ENCODE data around the gene SFRP5.

Gene SFRP5
- long read RNA-seq = 0 reads

DNA sequence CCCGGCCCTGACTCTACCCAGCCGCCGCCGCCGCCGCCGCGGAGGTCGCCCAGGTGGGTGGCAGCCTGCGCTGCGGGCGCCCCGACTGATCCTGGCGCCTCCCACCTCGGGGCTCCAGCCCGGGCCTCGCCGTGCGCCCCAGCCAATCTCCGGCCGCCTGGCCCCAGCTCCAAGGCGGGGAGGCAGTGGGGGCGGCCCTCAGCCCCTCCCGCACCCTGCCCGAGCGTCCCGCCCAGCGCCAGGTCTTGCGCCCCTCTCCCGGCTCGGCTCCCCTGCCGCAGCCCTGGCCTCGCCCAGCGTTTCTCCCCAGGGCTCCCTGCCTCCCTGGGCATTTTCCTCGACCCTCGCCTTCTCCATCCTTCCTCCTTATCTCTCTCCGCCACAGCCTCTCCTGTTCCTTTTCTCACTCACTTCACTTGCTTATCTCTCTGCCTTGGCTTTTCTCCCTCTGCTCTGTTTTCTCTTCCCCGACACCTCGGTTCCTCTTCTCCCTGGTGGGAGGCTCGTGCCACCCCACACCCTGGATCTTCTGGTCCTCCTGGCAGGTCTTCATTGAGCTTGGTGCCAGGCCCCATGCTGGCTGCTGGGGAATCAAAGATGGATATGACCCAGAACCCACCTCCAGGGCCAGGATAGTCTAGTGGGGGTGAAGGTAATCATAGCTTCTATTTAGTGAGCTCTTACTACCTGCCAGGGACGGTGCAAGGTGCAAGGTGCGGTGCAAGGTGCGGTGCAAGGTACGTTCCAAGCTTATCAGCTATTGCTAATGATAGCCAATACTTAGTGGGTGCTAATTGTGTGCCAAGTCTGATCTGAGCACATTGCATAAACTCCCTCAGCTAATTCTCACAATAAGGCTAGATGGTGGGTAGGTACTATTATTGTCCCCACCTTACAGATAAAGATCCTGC lies at the start of gene SFRP5:
SFRP5 (minus strand) TSS at position 87 of the 911 bp plus-strand sequence. CDS start 166 bp downstream, outside the sequence.
- Histone ChIP-seq H3K27ac (replicated peaks) (no peak within 1 kb of the TSS), H3K27me3 (ENCODE audit: insufficient read depth, poor library complexity, severe bottlenecking) (peaks cover 33% of the 10 kb centered on the region), H3K4me3 (replicated peaks; ENCODE audit: insufficient read depth, low read length) (no peak within 1 kb of the TSS)
- DNase-seq (ENCODE audit: low read depth in 1 of 2, low spot score in 1 of 2) = no peak
- TF ChIP-seq POLR2AphosphoS5 (IDR thresholded peaks at IDR 0.05; ENCODE audit: low read depth) = no peak
- no peak for TF ChIP-seq SPI1 (IDR thresholded peaks at IDR 0.05; ENCODE audit: borderline replicate concordance, low read depth)
- TF ChIP-seq GABPA (IDR thresholded peaks at IDR 0.05; ENCODE audit: low read depth) = no peak
- TF ChIP-seq CTCF (IDR thresholded peaks at IDR 0.05; ENCODE audit: insufficient read depth, low read length) = no peak
- TF ChIP-seq REST (IDR thresholded peaks at IDR 0.05; ENCODE audit: insufficient replicate concordance, low read depth) = no peak

- peak in 1 of 2 experiments; percentile 5 for DNase-seq (ENCODE audit: low read depth in 1 of 2, low spot score in 1 of 2)
- H3K4me3 ChIP-seq (replicated peaks; ENCODE audit: insufficient read depth, low read length) = no peak overlapping the region
- TF ChIP-seq CTCF (IDR thresholded peaks at IDR 0.05; ENCODE audit: insufficient read depth, low read length) = no peak
- no peak for TF ChIP-seq REST (IDR thresholded peaks at IDR 0.05; ENCODE audit: insufficient replicate concordance, low read depth)
- TF ChIP-seq POLR2AphosphoS5 (IDR thresholded peaks at IDR 0.05; ENCODE audit: low read depth) = no peak
- no peak for TF ChIP-seq GABPA (IDR thresholded peaks at IDR 0.05; ENCODE audit: low read depth)
- TF ChIP-seq SPI1 (IDR thresholded peaks at IDR 0.05; ENCODE audit: borderline replicate concordance, low read depth) = no peak
- no peaks in the 10 kb centered on the region for H3K27me3 ChIP-seq (ENCODE audit: insufficient read depth, poor library complexity, severe bottlenecking)
- H3K27ac ChIP-seq (replicated peaks) = no peak overlapping the region
These were observed 48.4 kb upstream of the SFRP5 start for GRCh38 chr10:97820096-97820704.

DNA sequence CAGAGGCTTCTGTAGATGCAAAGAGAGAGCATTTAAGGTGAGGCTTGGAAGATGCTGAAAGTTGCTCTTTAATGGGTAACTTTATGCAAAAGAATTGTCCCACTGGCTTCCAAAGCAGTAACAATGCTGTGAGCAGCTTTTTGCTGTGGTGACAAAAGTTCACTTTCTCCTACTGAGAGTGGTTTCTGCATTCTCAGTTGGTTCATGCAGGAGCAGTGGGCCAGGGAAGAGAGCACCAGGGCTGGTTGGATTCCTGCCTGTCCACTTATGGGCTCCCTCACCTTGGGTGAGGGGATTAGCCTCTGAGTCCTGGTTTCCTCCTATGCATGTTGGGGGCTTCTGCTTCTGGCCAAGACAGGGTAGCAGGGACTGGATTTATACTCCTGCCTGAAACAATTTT lies 46.8 kb upstream of the SFRP5 start:
- TF ChIP-seq REST (IDR thresholded peaks at IDR 0.05; ENCODE audit: insufficient replicate concordance, low read depth) = no peak
- no peak for TF ChIP-seq POLR2AphosphoS5 (IDR thresholded peaks at IDR 0.05; ENCODE audit: low read depth)
- no peak for TF ChIP-seq GABPA (IDR thresholded peaks at IDR 0.05; ENCODE audit: low read depth)
- no peak for TF ChIP-seq CTCF (IDR thresholded peaks at IDR 0.05; ENCODE audit: insufficient read depth, low read length)
- TF ChIP-seq SPI1 (IDR thresholded peaks at IDR 0.05; ENCODE audit: borderline replicate concordance, low read depth) = no peak
- Histone ChIP-seq H3K27me3 (ENCODE audit: insufficient read depth, poor library complexity, severe bottlenecking) (peaks cover 5% of the 10 kb centered on the region), H3K27ac (replicated peaks) (no peak overlapping the region), H3K4me3 (replicated peaks; ENCODE audit: insufficient read depth, low read length) (no peak overlapping the region)
- no peak for DNase-seq (ENCODE audit: low read depth in 1 of 2, low spot score in 1 of 2)

Data from HL-60 (cell line).